Smooth muscle cell (in vitro differentiated cells): ENCODE results near the gene TIMP3. TPM values are rescaled to one million over a fixed set of nuclear protein-coding genes. Genes with fewer than 3 reads are reported as not detected.

Source experiments
- DNase-seq: peaks from one replicate; lab custom pipeline; 2025; ENCODE audit not compliant: unreplicated experiment; lab: John Stamatoyannopoulos, UW
- H2AFZ ChIP-seq: fragments of 200-600 bp; sonication (generic); 2 replicates; pipeline ENCODE4 v1.6.0; 2016; ENCODE audit warnings: antibody characterized with exemption, low read depth, mild to moderate bottlenecking
- H3F3A ChIP-seq: fragments of 200-600 bp; sonication (generic); 2 replicates; pipeline ENCODE4 v1.6.0; 2017; ENCODE audit warnings: antibody characterized with exemption, low read depth
- H3K27ac ChIP-seq: fragments of 200-600 bp; sonication (generic); 2 replicates; pipeline ENCODE4 v1.5.1; 2016; ENCODE audit warnings: low read depth, mild to moderate bottlenecking
- H3K27me3 ChIP-seq: fragments of 200-600 bp; sonication (generic); 2 replicates; pipeline ENCODE4 v1.6.1; 2016; ENCODE audit warnings: low read depth, mild to moderate bottlenecking
- H3K36me3 ChIP-seq: fragments of 200-600 bp; sonication (generic); 2 replicates; pipeline ENCODE4 v1.5.1; 2016; ENCODE audit warnings: low read depth
- H3K4me1 ChIP-seq: fragments of 200-600 bp; sonication (generic); 2 replicates; pipeline ENCODE4 v1.5.1; 2016; ENCODE audit warnings: low read depth
- H3K4me2 ChIP-seq: fragments of 200-600 bp; sonication (generic); 2 replicates; pipeline ENCODE4 v1.6.0; 2016; ENCODE audit warnings: mild to moderate bottlenecking
- H3K4me3 ChIP-seq: fragments of 200-600 bp; sonication (generic); 2 replicates; pipeline ENCODE4 v1.5.1; 2016; ENCODE audit warnings: mild to moderate bottlenecking
- H3K79me2 ChIP-seq: fragments of 200-600 bp; sonication (generic); 2 replicates; pipeline ENCODE4 v1.6.0; 2016; ENCODE audit warnings: low read depth, mild to moderate bottlenecking
- H3K9ac ChIP-seq: fragments of 200-600 bp; sonication (generic); 2 replicates; pipeline ENCODE4 v1.6.0; 2016; ENCODE audit warnings: low read depth
- H3K9me3 ChIP-seq: fragments of 200-600 bp; sonication (generic); replicated peaks from 2 replicates; pipeline ENCODE4 v1.5.1; 2016; ENCODE audit warnings: low read depth
- H4K20me1 ChIP-seq: fragments of 200-600 bp; sonication (generic); 2 replicates; pipeline ENCODE4 v1.6.0; 2016; ENCODE audit warnings: low read depth
- WGBS: methylation state at CpG from one replicate; pipeline ENCODE4 v1.1.7; 2016; ENCODE audit warnings: low lambda C conversion rate; 5-methylcytosine and 5-hydroxymethylcytosine counted together
- polyA plus RNA-seq: library from polyadenylated mRNA; unstranded; fragments of >200 nt; fragmentation: Nextera tagmentation; extraction: Ambion mirVana; gene quantifications from 2 replicates; pipeline ENCODE4 v1.2.1, GENCODE V29; 2016
- total RNA-seq: library from RNA; depleted of rRNA; stranded (reverse); fragments of >200 nt; gene quantifications from 2 replicates; pipeline ENCODE4 v1.2.3, GENCODE V29; 2014
- TF ChIP-seq, protein P1 (sequence below): fragments of 200-600 bp; sonication (generic); IDR thresholded peaks from 2 replicates; pipeline ENCODE4 v1.5.1; 2017; ENCODE audit warnings: borderline replicate concordance, mild to moderate bottlenecking, antibody characterized with exemption; ENCODE audit not compliant: insufficient read depth, poor library complexity, severe bottlenecking

The TIMP3 gene
- total and polyA plus RNA-seq, 2 experiments from 2014 or later, result 3,210 to 3,942 TPM

GRCh38 chr22:32785321-32786026 lies 16.0 kb upstream of the TIMP3 start:
- Histone ChIP-seq H3K9me3 (no peaks in the 10 kb centered on the region), H3K4me3 (no peak overlapping the region), H3K27me3 (no peaks in the 10 kb centered on the region), H3K27ac (peak overlapping the region; percentile 53), H4K20me1 (no peaks in the 10 kb centered on the region), H3K4me1 (peaks cover 3% of the 10 kb centered on the region), H3K79me2 (no peaks in the 10 kb centered on the region), H3K9ac (no peak overlapping the region), H3F3A (peaks cover 11% of the 10 kb centered on the region), H2AFZ (peak overlapping the region; percentile 75), H3K4me2 (peak overlapping the region; percentile 20), H3K36me3 (no peaks in the 10 kb centered on the region)
- DNase-seq, result no peak
- 51% methylated on average over 5 of the region's 5 CpGs for WGBS
- TF ChIP-seq, protein P1, sequence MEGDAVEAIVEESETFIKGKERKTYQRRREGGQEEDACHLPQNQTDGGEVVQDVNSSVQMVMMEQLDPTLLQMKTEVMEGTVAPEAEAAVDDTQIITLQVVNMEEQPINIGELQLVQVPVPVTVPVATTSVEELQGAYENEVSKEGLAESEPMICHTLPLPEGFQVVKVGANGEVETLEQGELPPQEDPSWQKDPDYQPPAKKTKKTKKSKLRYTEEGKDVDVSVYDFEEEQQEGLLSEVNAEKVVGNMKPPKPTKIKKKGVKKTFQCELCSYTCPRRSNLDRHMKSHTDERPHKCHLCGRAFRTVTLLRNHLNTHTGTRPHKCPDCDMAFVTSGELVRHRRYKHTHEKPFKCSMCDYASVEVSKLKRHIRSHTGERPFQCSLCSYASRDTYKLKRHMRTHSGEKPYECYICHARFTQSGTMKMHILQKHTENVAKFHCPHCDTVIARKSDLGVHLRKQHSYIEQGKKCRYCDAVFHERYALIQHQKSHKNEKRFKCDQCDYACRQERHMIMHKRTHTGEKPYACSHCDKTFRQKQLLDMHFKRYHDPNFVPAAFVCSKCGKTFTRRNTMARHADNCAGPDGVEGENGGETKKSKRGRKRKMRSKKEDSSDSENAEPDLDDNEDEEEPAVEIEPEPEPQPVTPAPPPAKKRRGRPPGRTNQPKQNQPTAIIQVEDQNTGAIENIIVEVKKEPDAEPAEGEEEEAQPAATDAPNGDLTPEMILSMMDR, result no peak

GRCh38 chr22:32786027-32786418 lies 15.5 kb upstream of the TIMP3 start:
- Histone ChIP-seq H2AFZ (no peak overlapping the region), H3K9ac (no peak overlapping the region), H3K4me3 (no peak overlapping the region), H3K79me2 (no peaks in the 10 kb centered on the region), H3K4me1 (peaks cover 3% of the 10 kb centered on the region), H3K9me3 (no peaks in the 10 kb centered on the region), H4K20me1 (no peaks in the 10 kb centered on the region), H3F3A (peaks cover 11% of the 10 kb centered on the region), H3K27ac (peak overlapping the region; percentile 53), H3K4me2 (peak overlapping the region; percentile 20), H3K27me3 (no peaks in the 10 kb centered on the region), H3K36me3 (no peaks in the 10 kb centered on the region)
- TF ChIP-seq, protein P1, result no peak
- WGBS, result 52% methylated on average over 2 of the region's 2 CpGs
- no peak for DNase-seq

- Histone ChIP-seq H3K4me1 (peaks cover 3% of the 10 kb centered on the region), H3F3A (peaks cover 11% of the 10 kb centered on the region), H4K20me1 (no peaks in the 10 kb centered on the region), H3K27ac (peak overlapping the region; percentile 87), H3K4me2 (peak overlapping the region; percentile 73), H3K4me3 (no peak overlapping the region), H3K27me3 (no peaks in the 10 kb centered on the region), H3K9ac (peak overlapping the region; percentile 38), H3K9me3 (no peaks in the 10 kb centered on the region), H3K36me3 (no peaks in the 10 kb centered on the region), H3K79me2 (no peaks in the 10 kb centered on the region), H2AFZ (peak overlapping the region; percentile 70)
- DNase-seq, result no peak
- TF ChIP-seq, protein P1, result no peak
- 38% methylated on average over 6 of the region's 6 CpGs for WGBS
These were observed 12.4 kb upstream of the TIMP3 start for GRCh38 chr22:32788904-32789624.
